Skeletal muscle satellite cell (primary cell): ENCODE data around the gene TXNDC8.

Experiments used
- H3K27me3 ChIP-seq: 2 replicates; pipeline ENCODE4 v1.7.0; 2013; ENCODE audit warnings: low read length; ENCODE audit not compliant: control insufficient read depth, insufficient read depth
- H3K36me3 ChIP-seq: 2 replicates; pipeline ENCODE4 v1.7.0; 2013; ENCODE audit warnings: mild to moderate bottlenecking, control low read depth, low read length; ENCODE audit not compliant: insufficient read depth
- H3K4me1 ChIP-seq: 2 replicates; pipeline ENCODE4 v1.7.0; 2013; ENCODE audit warnings: low read length; ENCODE audit not compliant: control insufficient read depth, insufficient read depth
- H3K4me2 ChIP-seq: 2 replicates; pipeline ENCODE4 v1.7.0; 2013; ENCODE audit warnings: mild to moderate bottlenecking, low read length
- H3K4me3 ChIP-seq: 2 replicates; pipeline ENCODE4 v1.7.0; 2013; ENCODE audit warnings: low read length
- H3K9ac ChIP-seq: 2 replicates; pipeline ENCODE4 v1.7.0; 2013; ENCODE audit warnings: mild to moderate bottlenecking, low read depth, low read length, moderate library complexity
- H3K9me3 ChIP-seq: replicated peaks from 2 replicates; pipeline ENCODE4 v1.7.0; 2013; ENCODE audit warnings: mild to moderate bottlenecking, control low read depth, low read length

Gene TXNDC8

GRCh38 chr9:110293248-110293647, 44.4 kb downstream of the TXNDC8 start:
- no peaks in the 10 kb centered on the region for H3K36me3 ChIP-seq
- no peak overlapping the region for H3K9ac ChIP-seq
- no peaks in the 10 kb centered on the region for H3K9me3 ChIP-seq
- H3K4me3 ChIP-seq = no peak overlapping the region
- H3K4me1 ChIP-seq = no peaks in the 10 kb centered on the region
- no peak overlapping the region for H3K4me2 ChIP-seq
- peaks cover 27% of the 10 kb centered on the region for H3K27me3 ChIP-seq

- Histone ChIP-seq H3K9me3 (no peaks in the 10 kb centered on the region), H3K4me2 (no peak overlapping the region), H3K4me3 (no peak overlapping the region), H3K27me3 (peaks cover 24% of the 10 kb centered on the region), H3K36me3 (no peaks in the 10 kb centered on the region), H3K4me1 (no peaks in the 10 kb centered on the region), H3K9ac (no peak overlapping the region)
These were observed 45.6 kb downstream of the TXNDC8 start for GRCh38 chr9:110291921-110292557.

- Histone ChIP-seq H3K4me3 (no peak overlapping the region), H3K27me3 (peaks cover 16% of the 10 kb centered on the region), H3K36me3 (no peaks in the 10 kb centered on the region), H3K4me2 (no peak overlapping the region), H3K9ac (no peak overlapping the region), H3K9me3 (no peaks in the 10 kb centered on the region), H3K4me1 (no peaks in the 10 kb centered on the region)
These were observed 47.7 kb downstream of the TXNDC8 start for GRCh38 chr9:110290001-110290400.

- Histone ChIP-seq H3K4me2 (no peak overlapping the region), H3K36me3 (no peaks in the 10 kb centered on the region), H3K27me3 (peaks cover 5% of the 10 kb centered on the region), H3K4me1 (no peaks in the 10 kb centered on the region), H3K9ac (no peak overlapping the region), H3K4me3 (no peak overlapping the region), H3K9me3 (no peaks in the 10 kb centered on the region)
These were observed 49.2 kb downstream of the TXNDC8 start for GRCh38 chr9:110288503-110288902.

GRCh38 chr9:110287289-110287680, 50.4 kb downstream of the TXNDC8 start:
- no peak overlapping the region for H3K4me2 ChIP-seq
- H3K27me3 ChIP-seq = peaks cover 5% of the 10 kb centered on the region
- no peak overlapping the region for H3K9ac ChIP-seq
- H3K9me3 ChIP-seq = no peaks in the 10 kb centered on the region
- no peaks in the 10 kb centered on the region for H3K4me1 ChIP-seq
- no peak overlapping the region for H3K4me3 ChIP-seq
- H3K36me3 ChIP-seq = no peaks in the 10 kb centered on the region

GRCh38 chr9:110284211-110284844, 53.3 kb downstream of the TXNDC8 start:
- Histone ChIP-seq H3K4me2 (no peak overlapping the region), H3K27me3 (no peaks in the 10 kb centered on the region), H3K4me3 (no peak overlapping the region), H3K9me3 (no peaks in the 10 kb centered on the region), H3K36me3 (no peaks in the 10 kb centered on the region), H3K4me1 (no peaks in the 10 kb centered on the region), H3K9ac (no peak overlapping the region)

GRCh38 chr9:110283751-110284150, 53.9 kb downstream of the TXNDC8 start:
- H3K9me3 ChIP-seq = no peaks in the 10 kb centered on the region
- H3K4me1 ChIP-seq = no peaks in the 10 kb centered on the region
- no peak overlapping the region for H3K4me2 ChIP-seq
- peaks cover 3% of the 10 kb centered on the region for H3K27me3 ChIP-seq
- H3K9ac ChIP-seq = no peak overlapping the region
- H3K36me3 ChIP-seq = no peaks in the 10 kb centered on the region
- no peak overlapping the region for H3K4me3 ChIP-seq

- no peaks in the 10 kb centered on the region for H3K9me3 ChIP-seq
- H3K4me1 ChIP-seq = no peaks in the 10 kb centered on the region
- no peak overlapping the region for H3K9ac ChIP-seq
- H3K27me3 ChIP-seq = peaks cover 3% of the 10 kb centered on the region
- no peaks in the 10 kb centered on the region for H3K36me3 ChIP-seq
- no peak overlapping the region for H3K4me2 ChIP-seq
- no peak overlapping the region for H3K4me3 ChIP-seq
These were observed 55.0 kb downstream of the TXNDC8 start for GRCh38 chr9:110282739-110283081.

- Histone ChIP-seq H3K9ac (no peak overlapping the region), H3K4me1 (no peaks in the 10 kb centered on the region), H3K4me2 (no peak overlapping the region), H3K36me3 (no peaks in the 10 kb centered on the region), H3K9me3 (no peaks in the 10 kb centered on the region), H3K4me3 (no peak overlapping the region), H3K27me3 (peaks cover 3% of the 10 kb centered on the region)
These were observed 55.5 kb downstream of the TXNDC8 start for GRCh38 chr9:110282018-110282738.

- no peaks in the 10 kb centered on the region for H3K9me3 ChIP-seq
- no peaks in the 10 kb centered on the region for H3K36me3 ChIP-seq
- H3K4me2 ChIP-seq = no peak overlapping the region
- peaks cover 8% of the 10 kb centered on the region for H3K27me3 ChIP-seq
- no peak overlapping the region for H3K4me3 ChIP-seq
- no peak overlapping the region for H3K9ac ChIP-seq
- no peaks in the 10 kb centered on the region for H3K4me1 ChIP-seq
These were observed 59.5 kb downstream of the TXNDC8 start for GRCh38 chr9:110278080-110278707.

- no peaks in the 10 kb centered on the region for H3K9me3 ChIP-seq
- no peak overlapping the region for H3K9ac ChIP-seq
- H3K4me1 ChIP-seq = no peaks in the 10 kb centered on the region
- no peak overlapping the region for H3K4me2 ChIP-seq
- H3K27me3 ChIP-seq = peaks cover 8% of the 10 kb centered on the region
- no peaks in the 10 kb centered on the region for H3K36me3 ChIP-seq
- H3K4me3 ChIP-seq = no peak overlapping the region
These were observed 60.9 kb downstream of the TXNDC8 start for GRCh38 chr9:110276781-110277180.
